ENCODE results near the gene PCBD1. TPM values are rescaled to one million over a fixed set of nuclear protein-coding genes. Genes with fewer than 3 reads are reported as not detected.

Gene PCBD1
- polyA plus RNA-seq, 3 donors: 18.0 to 28.3 (median 21.3) TPM

GRCh38 chr10:70886921-70887665 is 1.3 kb downstream of the PCBD1 start:
- Histone ChIP-seq H2AFZ (ENCODE audit: insufficient read depth, low read depth, low read length, poor library complexity, severe bottlenecking) (peak overlapping the region; percentile 95), H4K20me1 (ENCODE audit: insufficient read depth, low read length) (peaks cover 6% of the 10 kb centered on the region), H3K4me2 (replicated peaks; ENCODE audit: extremely low read depth, low read length, poor library complexity, severe bottlenecking) (peak overlapping the region; percentile 94), H3K4me1 (ENCODE audit: control insufficient read depth in 1 of 2, insufficient read depth in 2 of 2, low read length in 2 of 2) (peaks cover 15 to 16% of the 10 kb centered on the region in 2 donors), H3K79me2 (ENCODE audit: insufficient read depth, low read length) (no peaks in the 10 kb centered on the region), H3K27ac (ENCODE audit: low read depth in 1 of 2, low read length in 2 of 2) (no peak overlapping the region), H3K9me3 (replicated peaks in 1 of 2; ENCODE audit: control insufficient read depth in 1 of 2, insufficient read depth in 1 of 2, low read length in 2 of 2) (no peaks in the 10 kb centered on the region), H3K27me3 (ENCODE audit: control insufficient read depth in 2 of 2, insufficient read depth in 2 of 2, low read length in 2 of 2) (no peaks in the 10 kb centered on the region), H3K36me3 (replicated peaks in 1 of 2; ENCODE audit: control insufficient read depth in 1 of 2, insufficient read depth in 2 of 2, low read length in 2 of 2) (peaks cover 7 to 33% of the 10 kb centered on the region in 2 donors), H3K9ac (ENCODE audit: insufficient read depth, low read length, poor library complexity, severe bottlenecking) (peak overlapping the region; percentile 81), H3K4me3 (replicated peaks in 1 of 3; ENCODE audit: low read depth in 2 of 3, low read length in 3 of 3) (peak overlapping the region in 1 of 3 experiments; percentile 85)
- Mint-ChIP-seq H3K4me1 (peaks cover 26% of the 10 kb centered on the region), H3K27me3 (ENCODE audit: low read depth in 3 of 3) (peaks cover 2 to 3% (median 2%) of the 10 kb centered on the region in 3 donors), H3K9me3 (no peaks in the 10 kb centered on the region), H3K36me3 (peaks cover 13 to 18% of the 10 kb centered on the region in 2 donors), H3K4me3 (peak overlapping the region; percentile 78 to 86), H3K27ac (peak overlapping the region in 1 of 7 donors; percentile 48)
- 95% methylated on average over 4 of the region's 12 CpGs for WGBS (ENCODE audit: insufficient coverage)
- intact Hi-C loops (cut with micrococcal nuclease): no loop called here
- no peak for DNase-seq
- TF ChIP-seq CTCF (IDR thresholded peaks at IDR 0.05): no peak

GRCh38 chr10:70885931-70886903 is 2.1 kb downstream of the PCBD1 start:
- no peaks in the 10 kb centered on the region for H3K27me3 ChIP-seq (ENCODE audit: control insufficient read depth in 2 of 2, insufficient read depth in 2 of 2, low read length in 2 of 2)
- 66% methylated on average over 4 of the region's 18 CpGs for WGBS (ENCODE audit: insufficient coverage)
- peaks cover 15 to 16% of the 10 kb centered on the region in 2 donors for H3K4me1 ChIP-seq (ENCODE audit: control insufficient read depth in 1 of 2, insufficient read depth in 2 of 2, low read length in 2 of 2)
- no peak for DNase-seq
- Mint-ChIP-seq H3K4me3 (no peak overlapping the region), H3K27ac (no peak overlapping the region), H3K36me3 (peaks cover 16 to 25% of the 10 kb centered on the region in 2 donors), H3K27me3 (ENCODE audit: low read depth in 3 of 3) (peaks cover 1 to 2% (median 2%) of the 10 kb centered on the region in 3 donors), H3K9me3 (no peaks in the 10 kb centered on the region), H3K4me1 (peaks cover 26% of the 10 kb centered on the region)
- no peak for TF ChIP-seq CTCF (IDR thresholded peaks at IDR 0.05)
- H3K79me2 ChIP-seq (ENCODE audit: insufficient read depth, low read length): no peaks in the 10 kb centered on the region
- H3K9ac ChIP-seq (ENCODE audit: insufficient read depth, low read length, poor library complexity, severe bottlenecking): no peak overlapping the region
- H3K36me3 ChIP-seq (replicated peaks in 1 of 2; ENCODE audit: control insufficient read depth in 1 of 2, insufficient read depth in 2 of 2, low read length in 2 of 2): peaks cover 7 to 42% of the 10 kb centered on the region in 2 donors
- H3K27ac ChIP-seq (ENCODE audit: low read depth in 1 of 2, low read length in 2 of 2): no peak overlapping the region
- no peak overlapping the region for H2AFZ ChIP-seq (ENCODE audit: insufficient read depth, low read depth, low read length, poor library complexity, severe bottlenecking)
- no peak overlapping the region for H3K4me2 ChIP-seq (replicated peaks; ENCODE audit: extremely low read depth, low read length, poor library complexity, severe bottlenecking)
- intact Hi-C loops (cut with micrococcal nuclease): no loop called here
- H3K4me3 ChIP-seq (replicated peaks in 1 of 3; ENCODE audit: low read depth in 2 of 3, low read length in 3 of 3): no peak overlapping the region
- peaks cover 6% of the 10 kb centered on the region for H4K20me1 ChIP-seq (ENCODE audit: insufficient read depth, low read length)
- H3K9me3 ChIP-seq (replicated peaks in 1 of 2; ENCODE audit: control insufficient read depth in 1 of 2, insufficient read depth in 1 of 2, low read length in 2 of 2): no peaks in the 10 kb centered on the region
